Thoracic aorta (tissue), 2 donors: Measurements from ENCODE around the gene SLC25A26. TPM values are rescaled to one million over a fixed set of nuclear protein-coding genes. Genes with fewer than 3 reads are reported as not detected.

ENCODE experiments used
- ATAC-seq: fragments of 150-250 bp; one replicate; pipeline ENCODE4 v1.8.0; 2017; ENCODE audit warnings: low read depth; ENCODE audit not compliant: insufficient number of reproducible peaks, low FRiP score
- DNase-seq: peaks from one replicate; pipeline ENCODE4 v3.0.0-alpha.2; 2020; ENCODE audit warnings: low spot score
- H3K27ac ChIP-seq, 2 donors: fragments of 200-600 bp; sonication (generic); 1 replicate in 1 of 2; 2 replicates in 1 of 2; pipeline ENCODE4 v1.5.1; 2016; ENCODE audit warnings: mild to moderate bottlenecking in 2 of 2, moderate library complexity in 2 of 2
- H3K27me3 ChIP-seq: fragments of 200-600 bp; sonication (generic); replicated peaks from 2 replicates; pipeline ENCODE4 v1.6.0; 2016; ENCODE audit warnings: mild to moderate bottlenecking; ENCODE audit not compliant: insufficient read depth
- H3K36me3 ChIP-seq: fragments of 200-600 bp; sonication (generic); one replicate; pipeline ENCODE4 v1.5.1; 2016
- H3K4me1 ChIP-seq, 2 donors: fragments of 200-600 bp; sonication (generic); 1 replicate in 1 of 2; 2 replicates in 1 of 2; pipeline versions ENCODE4 v1.5.1 to v1.6.0; 2016; ENCODE audit warnings: low read depth in 2 of 2, mild to moderate bottlenecking in 1 of 2; ENCODE audit not compliant: control insufficient read depth in 1 of 2
- H3K4me3 ChIP-seq: fragments of 200-600 bp; sonication (generic); 2 replicates; pipeline ENCODE4 v1.5.1; 2016; ENCODE audit warnings: mild to moderate bottlenecking
- H3K9me3 ChIP-seq: fragments of 200-600 bp; sonication (generic); 2 replicates; pipeline ENCODE4 v1.5.1; 2016
- total RNA-seq, 2 donors: library from RNA; depleted of rRNA; stranded (reverse); fragments of >200 nt; gene quantifications; one replicate each; pipeline versions ENCODE4 v1.1.0 to v1.2.3, GENCODE V29; 2016
- TF ChIP-seq, protein P1 (sequence below): fragments of 200-600 bp; sonication (generic); IDR thresholded peaks from one replicate; pipeline ENCODE4 v1.5.1; 2019; ENCODE audit warnings: antibody characterized with exemption

SLC25A26 gene
- total RNA-seq, 2 donors from 2014 or later: 32.5 to 32.8 TPM

DNA sequence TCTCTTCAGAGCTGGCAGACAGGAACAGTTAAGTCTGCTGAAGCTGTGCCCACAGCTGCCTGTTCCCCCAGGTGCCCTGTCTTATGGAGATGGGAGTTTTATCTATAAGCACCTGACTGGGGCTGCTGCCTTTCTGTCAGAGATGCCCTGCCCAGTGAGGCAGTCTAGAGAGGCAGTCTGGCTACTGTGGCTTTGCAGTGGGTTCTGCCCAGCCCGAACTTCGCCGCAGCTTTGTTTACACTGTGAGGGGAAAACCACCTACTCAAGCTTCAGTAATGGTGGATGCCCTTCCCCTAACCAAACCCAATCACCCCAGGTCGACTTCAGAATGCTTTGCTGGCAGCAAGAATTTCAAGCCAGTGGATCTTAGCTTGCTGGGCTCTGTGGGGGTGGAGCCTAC, 91.2 kb downstream of the SLC25A26 start:
- H3K9me3 ChIP-seq: no peaks in the 10 kb centered on the region
- TF ChIP-seq, protein P1, sequence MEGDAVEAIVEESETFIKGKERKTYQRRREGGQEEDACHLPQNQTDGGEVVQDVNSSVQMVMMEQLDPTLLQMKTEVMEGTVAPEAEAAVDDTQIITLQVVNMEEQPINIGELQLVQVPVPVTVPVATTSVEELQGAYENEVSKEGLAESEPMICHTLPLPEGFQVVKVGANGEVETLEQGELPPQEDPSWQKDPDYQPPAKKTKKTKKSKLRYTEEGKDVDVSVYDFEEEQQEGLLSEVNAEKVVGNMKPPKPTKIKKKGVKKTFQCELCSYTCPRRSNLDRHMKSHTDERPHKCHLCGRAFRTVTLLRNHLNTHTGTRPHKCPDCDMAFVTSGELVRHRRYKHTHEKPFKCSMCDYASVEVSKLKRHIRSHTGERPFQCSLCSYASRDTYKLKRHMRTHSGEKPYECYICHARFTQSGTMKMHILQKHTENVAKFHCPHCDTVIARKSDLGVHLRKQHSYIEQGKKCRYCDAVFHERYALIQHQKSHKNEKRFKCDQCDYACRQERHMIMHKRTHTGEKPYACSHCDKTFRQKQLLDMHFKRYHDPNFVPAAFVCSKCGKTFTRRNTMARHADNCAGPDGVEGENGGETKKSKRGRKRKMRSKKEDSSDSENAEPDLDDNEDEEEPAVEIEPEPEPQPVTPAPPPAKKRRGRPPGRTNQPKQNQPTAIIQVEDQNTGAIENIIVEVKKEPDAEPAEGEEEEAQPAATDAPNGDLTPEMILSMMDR: no peak
- H3K36me3 ChIP-seq: no peaks in the 10 kb centered on the region
- H3K27me3 ChIP-seq: no peaks in the 10 kb centered on the region
- no peak for DNase-seq
- H3K4me1 ChIP-seq: no peaks in the 10 kb centered on the region
- no peak overlapping the region for H3K4me3 ChIP-seq
- no peak for ATAC-seq
- no peak overlapping the region for H3K27ac ChIP-seq

DNA sequence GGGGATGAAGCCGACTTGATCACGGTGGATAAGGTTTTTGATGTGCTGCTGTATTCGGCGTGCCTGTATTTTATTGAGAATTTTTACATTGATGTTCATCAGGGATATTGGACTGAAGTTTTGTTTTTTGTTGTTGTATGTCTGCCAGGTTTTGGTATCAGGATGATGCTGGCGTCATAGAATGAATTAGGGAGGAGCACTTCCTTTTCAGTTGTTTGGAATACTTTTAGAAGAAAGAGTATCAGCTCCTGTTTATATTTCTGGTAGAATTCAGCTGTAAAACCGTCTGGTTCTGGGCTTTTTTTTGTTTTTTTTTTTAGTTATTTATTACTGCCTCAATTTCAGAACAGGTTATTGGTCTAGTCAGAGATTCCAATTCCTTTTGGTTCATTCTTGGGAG, 93.7 kb downstream of the SLC25A26 start:
- ATAC-seq (no peak), DNase-seq (no peak)
- Histone ChIP-seq H3K4me3 (no peak overlapping the region), H3K4me1 (peaks cover 0 to 6% of the 10 kb centered on the region in 2 donors), H3K9me3 (no peaks in the 10 kb centered on the region), H3K36me3 (no peaks in the 10 kb centered on the region), H3K27ac (no peak overlapping the region), H3K27me3 (no peaks in the 10 kb centered on the region)
- TF ChIP-seq, protein P1: no peak

DNA sequence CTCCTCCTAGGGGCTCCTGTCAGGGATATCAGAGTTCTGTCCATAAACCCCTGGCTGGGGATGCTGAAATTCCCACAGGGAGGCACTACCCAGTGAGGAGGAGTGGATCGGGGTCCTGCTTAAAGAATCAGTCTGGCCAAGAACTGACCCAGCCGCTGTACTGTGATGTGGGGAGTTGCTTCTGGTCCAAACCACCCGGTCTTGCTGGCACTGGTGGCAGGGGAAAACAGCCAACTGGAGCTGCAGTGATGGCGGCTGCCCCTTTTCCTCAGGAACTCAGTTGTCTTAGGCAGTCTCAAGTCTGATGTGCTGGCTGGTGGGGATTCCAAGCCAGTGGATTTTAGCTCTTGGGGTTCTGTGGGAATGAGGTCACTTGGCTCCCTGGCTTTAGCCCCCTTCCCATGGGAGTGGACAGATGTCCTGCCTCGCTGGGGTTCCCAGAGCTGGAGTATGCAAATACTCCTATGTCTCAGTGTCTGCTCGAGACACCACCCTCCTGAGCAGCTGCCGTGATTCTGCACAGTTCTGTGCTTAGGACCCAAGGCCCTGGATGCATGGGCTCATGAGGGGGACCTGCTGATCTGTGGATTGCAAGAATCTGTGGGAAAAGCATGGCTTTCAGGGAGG, 97.1 kb downstream of the SLC25A26 start:
- ATAC-seq (no peak), DNase-seq (no peak)
- H3K9me3 ChIP-seq: no peaks in the 10 kb centered on the region
- H3K4me1 ChIP-seq: peaks cover 0 to 6% of the 10 kb centered on the region in 2 donors
- no peaks in the 10 kb centered on the region for H3K36me3 ChIP-seq
- H3K4me3 ChIP-seq: no peak overlapping the region
- H3K27me3 ChIP-seq: no peaks in the 10 kb centered on the region
- TF ChIP-seq, protein P1: no peak
- no peak overlapping the region for H3K27ac ChIP-seq

DNA sequence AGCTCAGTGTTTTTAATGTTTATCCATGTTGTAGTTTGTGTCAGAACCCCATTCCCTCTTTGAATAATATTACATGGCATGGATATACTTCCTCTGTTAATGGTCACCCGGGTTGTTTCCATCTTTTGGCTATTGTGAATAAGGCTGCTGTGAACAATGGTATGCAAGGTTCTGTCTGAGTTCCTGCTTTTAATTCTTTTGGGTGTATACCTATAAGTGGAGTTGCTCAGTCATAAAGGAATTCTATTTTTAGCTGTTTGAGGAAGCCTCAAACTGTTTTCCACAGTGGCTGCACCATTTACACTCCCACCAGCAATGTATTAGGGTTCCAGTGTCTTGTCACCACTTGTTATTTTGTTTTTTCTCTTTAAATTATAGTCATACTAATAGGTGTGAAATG, 99.6 kb downstream of the SLC25A26 start:
- ATAC-seq (no peak), DNase-seq (no peak)
- Histone ChIP-seq H3K4me3 (no peak overlapping the region), H3K4me1 (peaks cover 0 to 6% of the 10 kb centered on the region in 2 donors), H3K9me3 (no peaks in the 10 kb centered on the region), H3K27ac (no peak overlapping the region), H3K27me3 (no peaks in the 10 kb centered on the region), H3K36me3 (no peaks in the 10 kb centered on the region)
- TF ChIP-seq, protein P1: no peak

DNA sequence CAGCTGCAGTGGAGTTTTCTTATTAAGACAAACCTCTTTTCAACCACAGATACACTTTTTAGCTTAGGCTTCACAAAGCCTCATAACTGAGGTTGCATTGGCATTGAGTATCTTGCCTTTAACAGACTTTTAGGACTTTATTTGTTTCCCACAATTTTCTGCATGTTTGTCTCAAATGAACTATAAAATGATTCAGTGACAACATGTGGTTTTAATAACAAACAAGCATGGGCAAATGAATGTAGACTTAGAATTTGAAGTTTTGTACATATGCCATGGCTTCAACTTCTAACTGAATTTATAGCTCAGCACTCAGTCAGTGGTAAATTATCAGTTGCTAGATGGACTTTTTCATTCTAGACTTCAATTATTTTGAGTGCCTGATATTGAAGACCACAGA, 101.6 kb downstream of the SLC25A26 start:
- peaks cover 0 to 6% of the 10 kb centered on the region in 2 donors for H3K4me1 ChIP-seq
- H3K4me3 ChIP-seq: no peak overlapping the region
- no peak for ATAC-seq

More for the DNA sequence above, 101.6 kb downstream of the SLC25A26 start:
- Histone ChIP-seq H3K36me3 (no peaks in the 10 kb centered on the region), H3K9me3 (no peaks in the 10 kb centered on the region), H3K27ac (no peak overlapping the region), H3K27me3 (no peaks in the 10 kb centered on the region)
- TF ChIP-seq, protein P1: no peak
- no peak for DNase-seq
